Hepatic stellate cell (primary cell): ENCODE data around the gene NRP2.

Source experiments
- DNase-seq: peaks from one replicate; pipeline ENCODE4 v3.0.0; 2011; ENCODE audit warnings: low spot score

Gene NRP2

GRCh38 chr2:205776720-205777119 lies 94.4 kb downstream of the NRP2 start:
- DNase-seq, result no peak

- no peak for DNase-seq
Measured at GRCh38 chr2:205778356-205778755, 96.1 kb downstream of the NRP2 start.

- no peak for DNase-seq
Measured at GRCh38 chr2:205780645-205781044, 98.3 kb downstream of the NRP2 start.

- DNase-seq, result no peak
Measured at GRCh38 chr2:205781244-205781931, 99.1 kb downstream of the NRP2 start.

- no peak for DNase-seq
Measured at GRCh38 chr2:205782941-205783340, 100.6 kb downstream of the NRP2 start.

GRCh38 chr2:205783872-205784499 lies 101.7 kb downstream of the NRP2 start:
- DNase-seq, result no peak

GRCh38 chr2:205785507-205786260 lies 103.4 kb downstream of the NRP2 start:
- no peak for DNase-seq

- no peak for DNase-seq
Measured at GRCh38 chr2:205786976-205787375, 104.7 kb downstream of the NRP2 start.

GRCh38 chr2:205787761-205788160 lies 105.5 kb downstream of the NRP2 start:
- DNase-seq, result no peak

- DNase-seq, result no peak
Measured at GRCh38 chr2:205789906-205790305, 107.6 kb downstream of the NRP2 start.

- DNase-seq, result peak; percentile 24
Measured at GRCh38 chr2:205792908-205793307, 110.6 kb downstream of the NRP2 start.

GRCh38 chr2:205796805-205797313 lies 114.6 kb downstream of the NRP2 start:
- DNase-seq, result no peak

GRCh38 chr2:205797866-205798265 lies 115.6 kb downstream of the NRP2 start:
- no peak for DNase-seq

GRCh38 chr2:205800224-205800623 lies 117.9 kb downstream of the NRP2 start:
- DNase-seq, result no peak

GRCh38 chr2:205800773-205801172 lies 118.5 kb downstream of the NRP2 start:
- DNase-seq, result peak; percentile 53

- DNase-seq, result no peak
Measured at GRCh38 chr2:205802065-205802464, 119.8 kb downstream of the NRP2 start.

- no peak for DNase-seq
Measured at GRCh38 chr2:205802941-205803340, 120.6 kb downstream of the NRP2 start.

- no peak for DNase-seq
Measured at GRCh38 chr2:205803500-205803899, 121.2 kb downstream of the NRP2 start.

- DNase-seq, result no peak
Measured at GRCh38 chr2:205805136-205805535, 122.8 kb downstream of the NRP2 start.

GRCh38 chr2:205806143-205806905 lies 124.0 kb downstream of the NRP2 start:
- DNase-seq, result no peak

GRCh38 chr2:205807229-205807628 lies 124.9 kb downstream of the NRP2 start:
- DNase-seq, result no peak

GRCh38 chr2:205807758-205808157 lies 125.5 kb downstream of the NRP2 start:
- no peak for DNase-seq
